ENCODE measurements around the gene EXD3. TPM values are rescaled to one million over a fixed set of nuclear protein-coding genes. Genes with fewer than 3 reads are reported as not detected.
"Not testable (repeated sequence)": the region's sequence is repeated elsewhere in the genome, so short reads cannot be mapped to it uniquely, and the experiment has no call there.

EXD3 gene, protein sequence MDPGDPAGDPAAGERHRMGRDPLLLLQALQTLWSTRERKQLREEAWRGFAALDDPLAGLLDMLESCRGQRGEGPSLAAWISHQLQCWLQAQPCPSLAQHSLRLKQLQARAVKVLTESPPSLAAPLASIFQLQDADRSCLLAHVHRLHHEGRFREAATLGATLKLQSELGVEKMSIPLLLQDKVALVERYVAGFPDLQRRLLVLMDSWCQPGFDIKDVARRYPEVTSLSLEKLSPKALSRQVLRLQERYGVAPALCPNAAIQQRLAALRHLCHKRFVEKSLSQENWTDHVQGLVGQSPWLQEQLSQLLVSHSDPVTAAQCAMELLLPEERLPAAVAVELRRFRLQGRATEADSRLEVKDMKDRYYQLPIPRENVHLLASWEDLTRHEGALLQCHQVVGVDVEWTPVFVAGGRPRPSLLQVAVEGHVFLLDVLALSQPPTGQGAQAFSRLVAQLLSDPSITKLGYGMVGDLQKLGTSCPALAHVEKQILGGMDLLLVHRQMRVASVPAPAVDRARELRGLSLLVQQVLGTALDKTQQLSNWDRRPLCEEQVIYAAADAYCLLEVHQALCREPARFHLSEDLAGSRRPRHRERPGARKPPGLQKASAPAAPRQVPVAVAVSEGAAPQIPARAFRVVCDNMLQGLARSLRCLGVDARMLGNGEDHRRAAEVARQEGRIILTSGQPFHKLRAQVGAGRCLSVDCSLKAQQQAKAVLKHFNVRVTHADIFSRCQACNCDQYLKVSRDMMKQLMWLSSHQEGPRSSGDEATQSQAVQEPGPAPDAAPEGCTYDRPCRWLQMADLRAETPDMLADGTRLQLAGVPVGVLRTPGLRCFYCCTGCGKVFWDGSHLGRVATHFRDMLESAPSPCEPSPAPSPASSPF
- total RNA-seq: 8.3 TPM
- long read RNA-seq, partial matches to known transcripts: 2 of 13 reads
- long read RNA-seq, other reads (novel, unspliced or antisense): 9 of 13 reads

DNA sequence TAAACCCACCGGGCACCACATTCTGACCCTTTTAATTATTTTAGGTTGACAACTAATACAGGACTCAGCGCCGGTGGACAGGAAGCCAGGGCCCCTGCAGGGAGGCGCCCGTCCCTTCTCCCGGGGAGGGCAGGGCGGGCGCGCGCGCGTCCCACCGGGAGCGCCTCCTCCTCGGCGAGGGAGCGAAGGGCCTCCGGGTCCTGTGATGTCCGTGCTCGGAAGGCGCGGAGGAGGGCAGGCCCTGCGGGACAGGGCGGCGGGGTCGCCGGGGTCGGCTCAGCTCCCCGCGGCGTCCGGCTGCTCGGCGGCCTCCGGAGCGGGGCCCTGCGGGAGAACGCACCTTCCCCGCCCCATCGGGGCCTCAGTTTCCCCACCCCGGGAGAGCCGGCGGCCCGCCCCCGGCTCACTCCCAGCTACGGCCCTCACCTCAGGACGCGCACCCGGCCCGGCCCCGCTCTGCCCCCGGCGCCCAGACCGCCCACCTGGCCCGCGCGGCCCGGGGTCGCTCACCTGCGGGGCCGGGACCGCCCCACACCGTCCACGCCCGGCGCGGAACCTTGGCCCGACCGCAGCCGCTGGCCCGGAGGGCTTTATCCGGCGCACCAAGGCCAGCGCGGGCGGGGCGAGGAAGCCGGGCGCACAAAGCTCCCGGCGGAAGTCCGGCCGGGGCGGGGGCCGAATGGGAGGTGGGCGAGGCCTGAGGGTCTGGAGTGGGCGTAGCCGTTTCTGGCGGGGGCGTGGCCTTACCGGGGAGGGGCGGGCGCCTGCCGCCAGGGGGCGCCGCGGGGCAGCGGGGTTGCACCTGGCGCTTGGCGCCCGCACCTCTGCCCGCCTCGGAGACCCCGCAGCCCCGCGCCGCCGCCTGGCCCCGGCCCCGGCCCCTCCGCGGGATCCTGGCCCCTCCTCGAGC is at the start of gene EXD3, which contains the start of gene NOXA1:
Gene EXD3, minus strand, starts transcription at position 559 of the 910 bp plus-strand sequence. CDS start 27,805 bp downstream, outside the sequence.
Gene NOXA1, plus strand, starts transcription at position 790 of the 910 bp plus-strand sequence. CDS start 137 bp downstream, outside the sequence.
- intact Hi-C loops (cut with micrococcal nuclease): no loop called here
- ATAC-seq (peak; percentile 95), DNase-seq (peak; percentile 97)

DNA sequence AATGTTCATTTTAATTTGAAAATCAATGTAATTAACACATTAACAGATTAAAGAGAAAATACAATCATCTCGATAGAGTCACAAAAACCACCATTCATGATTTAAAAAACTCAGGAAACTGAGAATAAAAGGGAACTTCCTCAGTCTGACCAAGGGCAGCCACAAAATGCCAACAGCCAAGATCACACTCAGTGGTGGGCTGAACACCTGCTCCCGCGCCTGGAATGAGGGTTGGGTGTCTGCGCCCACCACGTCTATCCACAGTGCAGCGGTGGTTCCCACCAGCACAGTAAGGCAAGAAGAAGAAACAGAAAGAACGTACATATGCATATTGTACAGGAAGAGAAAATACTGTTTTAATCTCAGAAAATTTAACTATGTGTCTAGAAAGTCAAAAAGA is 47.8 kb upstream of the EXD3 start:
- ATAC-seq: no peak
- intact Hi-C loops (cut with micrococcal nuclease): no loop called here
- DNase-seq: no peak

DNA sequence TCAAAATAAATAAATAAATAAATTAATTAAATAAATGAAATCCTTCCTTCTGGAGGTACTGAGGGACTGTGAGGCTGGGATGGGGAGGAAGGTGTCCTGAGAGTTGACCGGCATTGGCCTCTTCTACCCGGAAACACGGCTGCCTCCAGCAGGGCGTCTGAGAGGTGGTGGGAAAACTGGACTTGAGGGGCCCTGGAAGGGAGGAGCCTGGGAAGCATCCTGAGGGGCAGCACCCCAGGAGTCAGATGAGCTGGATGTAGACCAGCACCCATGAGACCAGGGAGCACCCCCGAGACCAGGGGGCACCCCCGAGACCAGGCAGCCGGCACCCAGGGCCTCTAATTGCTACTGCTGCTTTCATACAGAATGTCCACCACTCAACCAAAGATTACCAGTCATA is 44.9 kb upstream of the EXD3 start:
- intact Hi-C loops (cut with micrococcal nuclease): no loop called here
- no peak for ATAC-seq
- peak; percentile 6 for DNase-seq

DNA sequence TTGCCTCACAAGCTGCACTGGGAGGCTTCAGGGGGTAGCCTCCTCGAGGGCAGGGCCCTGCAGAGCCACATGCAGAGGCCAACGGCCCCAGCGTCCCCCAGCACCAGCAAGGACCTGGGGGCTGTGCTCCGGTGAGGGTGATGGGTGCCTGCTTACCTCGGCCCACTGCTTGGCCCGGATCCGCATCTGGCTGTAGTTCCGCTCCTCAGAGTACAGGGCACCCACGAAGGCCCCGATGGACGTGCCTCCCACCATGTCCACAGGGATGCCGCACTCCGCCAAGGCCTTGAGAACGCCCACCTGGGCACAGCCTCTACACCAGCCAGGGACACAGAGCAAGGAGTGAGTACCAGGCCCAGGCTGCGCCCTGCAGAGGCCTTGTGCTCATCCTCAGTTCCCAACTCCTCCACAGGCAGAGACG is 44.2 kb upstream of the EXD3 start:
- ATAC-seq (no peak), DNase-seq (peak; percentile 24)
- intact Hi-C loops (cut with micrococcal nuclease): no loop called here

DNA sequence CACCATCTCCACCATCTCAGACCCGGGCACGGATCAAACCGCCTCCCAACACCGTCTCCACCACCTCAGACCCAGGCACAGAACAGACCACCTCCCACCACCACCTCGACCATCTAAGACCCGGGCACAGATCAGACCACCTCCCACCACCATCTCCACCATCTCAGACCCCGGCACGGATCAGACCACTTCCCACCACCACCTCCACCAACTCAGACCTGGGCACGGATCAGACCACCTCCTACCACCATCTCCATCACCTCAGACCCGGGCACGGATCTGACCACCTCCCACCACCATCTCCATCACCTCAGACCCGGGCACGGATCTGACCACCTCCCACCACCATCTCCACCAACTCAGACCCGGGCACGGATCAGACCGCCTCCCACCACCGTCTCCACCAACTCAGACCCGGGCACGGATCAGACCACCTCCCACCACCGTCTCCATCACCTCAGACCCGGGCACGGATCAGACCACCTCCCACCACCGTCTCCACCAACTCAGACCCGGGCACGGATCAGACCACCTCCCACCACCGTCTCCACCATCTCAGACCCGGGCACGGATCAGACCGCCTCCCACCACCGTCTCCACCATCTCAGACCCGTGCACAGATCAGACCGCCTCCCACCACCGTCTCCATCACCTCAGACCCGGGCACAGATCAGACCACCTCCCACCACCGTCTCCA is 43.6 kb upstream of the EXD3 start:
- DNase-seq: not testable (repeated sequence)

DNA sequence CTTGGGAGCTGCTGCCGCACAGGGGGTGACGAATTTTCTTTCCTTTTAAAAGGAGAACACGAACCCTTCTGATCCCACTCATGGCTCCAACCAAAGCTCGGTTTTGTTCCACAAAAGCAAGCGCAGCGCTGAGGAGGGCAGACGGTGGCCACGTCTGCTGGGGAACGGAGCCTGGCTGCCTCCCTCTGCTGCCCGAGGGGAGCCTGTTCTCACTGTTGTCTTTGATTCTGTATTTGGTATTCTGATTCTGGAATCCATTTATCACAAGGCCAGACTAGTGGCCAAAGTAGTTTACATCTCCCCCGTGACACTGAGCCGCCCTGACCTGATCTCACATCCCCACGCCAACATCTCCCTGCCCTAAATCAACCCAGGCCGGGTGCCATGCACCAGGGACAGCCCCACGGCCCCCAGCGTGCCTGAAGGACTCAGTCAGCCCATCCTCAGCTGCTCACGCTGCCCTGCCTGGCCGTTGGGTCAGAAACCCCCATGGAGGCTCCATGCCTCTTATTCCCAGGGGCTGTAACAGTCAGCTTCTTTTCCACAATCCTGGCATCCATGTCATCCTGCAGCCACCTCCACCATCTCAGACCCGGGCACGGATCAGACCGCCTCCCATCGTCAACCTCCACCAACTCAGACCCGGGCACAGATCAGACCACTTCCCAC is 42.9 kb upstream of the EXD3 start:
- intact Hi-C loops (cut with micrococcal nuclease): no loop called here
- DNase-seq (no peak), ATAC-seq (no peak)

More for the DNA sequence above, 43.6 kb upstream of the EXD3 start:
- intact Hi-C loops (cut with micrococcal nuclease); ATAC-seq: not testable (repeated sequence)

DNA sequence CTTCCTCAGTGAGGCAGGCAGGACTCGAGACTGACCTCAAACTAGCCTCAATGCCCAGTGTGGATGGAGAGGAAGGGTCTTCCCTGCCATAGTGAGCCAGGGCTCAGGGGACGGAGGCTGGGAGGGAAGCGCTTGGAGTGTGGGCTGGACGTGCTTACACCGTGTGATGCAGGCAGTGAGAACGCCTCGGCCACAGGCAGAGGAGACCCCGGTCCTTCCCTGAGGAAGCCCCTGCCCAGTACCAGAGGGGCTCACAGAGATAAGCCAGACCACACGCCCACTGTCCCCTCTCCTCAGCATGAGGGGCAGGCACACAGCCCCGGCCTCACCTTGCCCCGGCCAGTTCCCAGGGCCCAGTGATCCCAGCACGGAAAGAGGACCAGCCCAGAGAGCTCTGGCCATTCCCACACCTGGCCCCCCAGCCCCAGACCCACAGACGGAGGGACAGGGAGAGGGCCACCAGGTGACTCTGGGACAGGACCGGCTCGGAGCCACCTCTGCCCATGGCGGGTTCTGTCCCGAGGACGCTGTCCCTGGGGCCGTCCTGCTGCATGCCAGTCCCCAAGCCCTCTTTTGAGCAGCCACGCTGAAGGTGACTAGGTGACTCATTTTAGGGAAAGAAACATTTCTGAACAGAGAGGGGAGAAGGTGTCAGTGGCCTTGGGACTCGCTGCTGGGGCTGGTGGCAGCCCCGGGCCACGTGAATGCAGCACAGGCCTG is 42.2 kb upstream of the EXD3 start:
- DNase-seq: no peak
- ATAC-seq: no peak
- intact Hi-C loops (cut with micrococcal nuclease): no loop called here

DNA sequence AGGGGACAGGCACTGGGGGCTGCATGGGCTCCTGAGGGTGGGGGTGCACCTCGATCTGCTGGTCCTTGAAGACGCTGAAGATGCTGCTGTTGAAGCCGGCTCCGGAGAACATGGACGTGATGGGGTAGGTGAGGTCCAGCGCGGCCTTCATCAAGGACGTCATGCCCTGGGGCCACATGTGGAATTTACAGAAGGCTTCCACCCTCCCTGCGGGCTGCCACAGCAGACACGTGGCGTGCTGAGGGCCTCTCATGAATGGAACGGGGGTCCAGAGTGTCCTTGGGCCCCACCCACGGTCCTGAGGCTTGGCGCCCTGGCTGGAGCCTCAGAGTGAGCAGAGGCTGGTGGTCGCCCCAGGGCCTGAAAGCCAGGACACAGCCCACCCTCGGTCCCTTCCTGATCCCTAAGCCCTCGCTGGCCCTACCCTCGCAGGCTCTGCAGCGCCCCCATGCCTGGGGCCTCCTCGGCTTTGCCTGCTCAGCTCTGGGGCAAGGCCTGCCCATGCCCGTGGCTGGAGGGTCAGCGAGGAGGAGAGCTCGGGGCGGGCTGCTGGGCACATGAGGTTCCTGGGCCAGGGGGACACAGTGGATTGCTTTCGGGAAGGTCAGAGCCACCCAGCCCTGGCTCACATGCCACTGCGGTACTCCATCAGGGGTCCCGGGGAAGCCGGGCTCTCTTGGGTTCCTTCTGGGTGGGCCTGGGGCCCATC is 41.5 kb upstream of the EXD3 start:
- ATAC-seq (no peak), DNase-seq (no peak)
- intact Hi-C loops (cut with micrococcal nuclease): no loop called here

DNA sequence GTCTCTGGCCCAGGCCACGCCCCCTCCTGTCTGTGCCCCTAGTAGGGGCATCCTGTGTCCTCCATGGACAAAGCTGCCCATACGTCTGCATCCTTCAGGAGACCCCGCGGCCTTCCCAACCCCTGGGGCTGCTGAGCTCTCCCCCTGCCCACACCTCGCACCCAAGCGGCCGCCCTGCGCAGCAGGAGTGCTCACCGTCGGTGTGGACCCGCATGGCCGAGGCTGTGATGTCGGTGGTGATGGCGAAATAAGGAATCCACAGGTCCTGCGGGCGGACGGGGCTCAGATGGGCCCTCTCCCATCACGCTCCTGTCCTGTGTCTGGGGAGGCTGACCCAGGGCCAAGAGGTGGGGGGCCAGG is 40.9 kb upstream of the EXD3 start:
- DNase-seq: no peak
- intact Hi-C loops (cut with micrococcal nuclease): no loop called here
- ATAC-seq: no peak

DNA sequence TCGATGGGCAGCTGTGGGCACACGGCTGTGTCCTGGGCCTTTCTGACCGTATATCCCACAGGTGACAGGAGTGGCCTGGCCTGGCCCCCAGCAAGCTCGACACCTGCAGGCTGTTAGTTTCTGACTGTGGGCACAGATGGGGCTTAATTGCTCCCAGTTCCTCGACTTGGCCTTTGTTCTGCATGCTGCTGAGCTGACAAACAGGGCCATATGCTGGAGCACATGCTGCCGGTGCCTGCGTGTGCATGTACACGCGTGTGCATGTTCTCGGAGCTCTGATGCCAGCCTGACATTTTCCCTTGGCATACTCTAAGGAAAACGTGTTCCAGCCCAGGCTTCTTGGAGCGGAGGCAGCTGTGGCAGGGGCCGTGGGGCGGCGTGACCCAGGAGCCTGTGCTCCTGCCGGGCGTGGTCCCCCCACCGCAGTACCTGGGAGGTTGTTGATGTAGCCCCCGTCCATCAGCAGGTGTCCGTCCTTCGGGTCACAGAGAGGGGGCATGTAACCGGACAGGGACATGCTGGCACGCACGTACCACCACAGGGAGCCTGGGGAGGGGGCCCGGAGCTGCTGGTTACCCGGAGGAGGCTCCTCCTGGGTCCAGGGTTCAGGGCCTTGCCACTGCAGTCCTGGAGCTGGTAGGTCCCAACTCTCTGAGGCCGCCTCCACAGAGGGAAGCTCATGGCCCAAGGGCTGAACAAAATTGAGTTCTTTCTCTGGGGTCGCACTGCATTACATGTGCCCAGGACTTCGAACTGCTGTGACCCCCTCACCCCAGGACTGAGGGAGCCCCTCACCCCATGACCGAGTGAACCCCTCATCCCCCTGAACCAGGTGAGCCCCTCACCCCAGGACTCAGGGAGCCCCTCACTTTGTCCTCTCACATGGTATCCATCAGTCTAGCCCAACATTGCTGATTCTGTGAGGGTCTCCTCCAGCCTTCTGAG is 40.3 kb upstream of the EXD3 start:
- DNase-seq (no peak), ATAC-seq (no peak)
- intact Hi-C loops (cut with micrococcal nuclease): no loop called here

DNA sequence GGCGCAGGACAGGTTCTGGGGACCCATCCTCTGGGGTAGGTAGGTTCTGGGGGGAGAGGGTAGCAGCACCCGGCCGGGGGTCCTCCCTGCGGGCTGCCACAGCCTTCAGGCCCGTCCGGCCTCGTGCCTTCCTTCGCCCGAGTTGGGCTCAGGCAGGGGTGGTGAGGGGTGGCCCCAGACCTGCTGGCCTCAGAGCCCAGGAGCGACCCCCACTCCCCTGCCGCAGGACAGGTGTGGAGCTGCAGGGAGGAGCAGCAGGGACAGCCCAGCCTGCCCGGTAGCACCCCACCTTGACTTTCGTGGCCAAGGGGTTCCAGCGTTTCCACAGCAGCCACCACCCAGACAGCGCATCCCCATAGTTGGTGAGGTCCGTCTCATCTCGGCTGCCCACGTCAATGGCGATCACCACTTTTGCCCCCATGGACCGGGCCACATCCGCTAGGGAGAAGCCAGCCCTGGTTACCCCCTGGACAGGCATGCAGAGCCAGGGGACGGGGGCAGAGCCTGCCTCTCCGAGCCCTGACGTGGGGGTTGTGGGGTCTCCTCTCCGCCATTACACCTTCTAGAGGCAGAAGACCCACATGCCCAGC is 39.5 kb upstream of the EXD3 start:
- DNase-seq (no peak), ATAC-seq (no peak)
- intact Hi-C loops (cut with micrococcal nuclease): no loop called here

DNA sequence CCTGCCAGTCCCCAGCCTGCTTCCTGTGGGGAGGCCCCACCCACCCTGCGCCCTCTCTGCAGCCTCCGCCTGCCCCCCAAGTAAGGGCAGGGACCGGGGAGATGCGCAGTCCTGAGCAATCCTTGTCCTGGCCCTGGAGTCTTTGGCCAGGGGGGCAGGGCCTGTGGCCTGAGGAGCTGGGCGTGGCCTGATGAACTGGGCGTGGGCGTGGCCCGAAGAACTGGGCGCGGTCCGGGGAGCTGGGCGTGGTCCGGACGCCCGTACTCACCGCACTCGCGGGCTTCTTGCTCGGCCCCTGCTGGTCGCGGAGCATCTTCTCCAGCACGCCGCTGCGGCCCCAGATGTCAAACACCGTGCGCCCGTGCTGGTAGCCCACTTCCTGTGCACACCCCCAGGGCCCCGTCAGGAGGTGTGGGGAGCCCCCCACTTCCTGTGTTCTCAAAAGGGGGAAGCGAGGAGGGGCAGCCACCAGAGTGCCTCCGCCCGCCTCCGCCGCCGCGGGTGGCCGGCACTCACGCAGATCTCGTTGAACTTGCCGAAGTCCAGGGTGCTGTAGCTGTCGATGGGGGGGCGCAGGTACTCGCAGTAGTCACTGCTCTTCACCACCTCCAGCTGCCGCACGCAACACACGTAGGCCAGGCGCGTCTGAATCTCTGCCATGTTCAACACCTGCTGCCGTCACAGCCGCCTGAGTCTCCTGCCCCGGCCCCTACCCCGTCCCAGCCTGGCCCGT is 38.9 kb upstream of the EXD3 start:
- ATAC-seq: no peak
- intact Hi-C loops (cut with micrococcal nuclease): no loop called here
- peak; percentile 67 for DNase-seq

DNA sequence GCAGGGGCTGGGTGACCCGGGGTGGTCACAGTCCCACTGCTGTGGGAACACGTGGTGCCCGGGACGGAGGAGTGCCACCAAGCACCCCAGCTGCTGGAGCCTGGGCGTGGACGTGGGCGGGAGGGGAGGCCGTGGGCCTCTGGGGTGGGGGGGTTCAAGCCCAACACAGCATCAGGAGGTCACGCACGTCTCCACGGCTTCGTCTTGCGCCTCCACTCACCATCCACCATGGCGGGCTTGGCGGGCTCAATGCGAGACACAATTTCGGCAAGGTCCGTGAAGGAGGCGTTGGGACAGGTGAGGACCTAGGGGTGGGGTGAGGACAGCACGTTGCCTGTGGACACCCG is 38.3 kb upstream of the EXD3 start:
- DNase-seq (no peak), ATAC-seq (no peak)
- intact Hi-C loops (cut with micrococcal nuclease): no loop called here

DNA sequence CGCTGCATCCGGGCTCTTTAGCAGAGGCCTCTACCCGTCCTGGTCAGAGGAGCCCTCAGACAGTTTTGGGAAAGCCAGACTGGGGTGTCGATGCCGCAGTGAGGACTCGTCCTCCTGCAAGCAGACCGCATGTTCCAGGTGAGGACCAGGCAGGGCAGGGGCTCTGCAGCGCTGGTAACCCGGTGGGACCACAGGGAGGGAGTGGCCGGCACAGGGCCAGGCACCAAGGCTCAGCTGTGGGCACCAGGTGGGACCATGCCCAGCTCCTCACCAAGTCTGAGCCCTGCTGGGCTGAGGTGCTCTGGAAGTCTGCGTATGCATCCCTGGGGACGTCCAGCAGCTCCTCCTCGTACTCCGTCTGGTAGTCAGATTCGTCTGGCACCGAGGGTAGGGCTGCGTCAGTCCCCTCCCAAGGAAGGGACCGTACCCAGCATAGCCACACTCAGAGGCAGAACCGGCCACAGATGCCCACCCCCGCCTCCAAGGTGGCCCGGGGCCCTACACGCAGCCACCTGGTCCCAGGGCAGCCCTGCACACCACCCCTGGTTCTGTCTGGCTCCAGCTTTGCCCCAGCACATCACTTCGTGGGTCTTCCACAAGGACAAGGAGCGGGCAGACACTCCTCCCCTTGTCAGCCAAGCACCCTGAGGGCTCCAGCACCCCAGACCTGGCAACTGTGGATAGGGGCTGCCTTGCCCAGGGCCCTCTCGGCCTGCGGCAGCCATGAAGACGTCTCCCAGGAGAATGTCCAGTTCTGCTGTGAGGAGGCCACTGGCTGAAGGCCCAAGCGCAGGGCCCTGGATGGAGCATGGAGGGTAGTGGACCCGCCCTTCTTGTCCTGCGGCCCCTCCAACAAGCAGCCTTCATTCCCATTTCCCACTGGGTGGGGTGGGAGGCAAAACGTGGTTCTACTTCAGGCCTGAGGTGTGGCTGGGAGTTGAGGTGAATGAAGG is 37.7 kb upstream of the EXD3 start:
- ATAC-seq (no peak), DNase-seq (no peak)
- intact Hi-C loops (cut with micrococcal nuclease): no loop called here
